Endothelial cell of umbilical vein (primary cell): Measurements from ENCODE around the gene LRRC8C. TPM values are rescaled to one million over a fixed set of nuclear protein-coding genes. Genes with fewer than 3 reads are reported as not detected.

Experiments
- BruUV-seq: library from RNA; stranded (reverse); fragments of 400-500 nt; replicated peaks from 2 replicates; lab custom pipeline; 2021; lab: Mats Ljungman, UMichigan
- CTCF ChIA-PET: fragments of 300-600, 350-600 bp; sonication (Branson Sonifier 250); formaldehyde crosslinking; loops from one replicate; lab custom pipeline; 2021; ENCODE audit warnings: antibody characterized with exemption, inconsistent platforms; lab: Charles Lee
- POLR2A ChIA-PET: fragments of 300-600, 350-600 bp; sonication (Branson Sonifier 250); formaldehyde crosslinking; loops from one replicate; lab custom pipeline; 2021; ENCODE audit warnings: antibody characterized with exemption, inconsistent platforms; lab: Charles Lee
- DNase-seq: peaks from one replicate; pipeline ENCODE4 v3.0.0-alpha.2; 2011; ENCODE audit warnings: low read depth, low spot score
- FAIRE-seq: peaks from 2 replicates; lab custom pipeline; 2011; peaks lifted over from hg19 to GRCh38; lab: Jason Lieb, UNC
- H2AFZ ChIP-seq: 2 replicates; pipeline ENCODE4 v1.6.0; 2012; ENCODE audit warnings: low read depth, low read length, control low read depth, inconsistent platforms
- H3K27ac ChIP-seq: 2 replicates; pipeline ENCODE4 v1.5.1; 2011; ENCODE audit warnings: low read depth, mild to moderate bottlenecking, control low read depth, low read length, moderate library complexity; ENCODE audit not compliant: insufficient read depth
- H3K27me3 ChIP-seq, 2 experiments: 2 replicates each; pipeline versions ENCODE4 v1.6.0 to v1.6.1; 2011; ENCODE audit warnings: low read length in 2 of 2, mixed read lengths in 1 of 2; ENCODE audit not compliant: control insufficient read depth in 2 of 2, insufficient read depth in 2 of 2
- H3K36me3 ChIP-seq, 2 experiments: 2 replicates in 1 of 2; 3 replicates in 1 of 2; pipeline ENCODE4 v1.5.1; 2011; ENCODE audit warnings: low read length in 2 of 2, mild to moderate bottlenecking in 1 of 2, moderate library complexity in 1 of 2; ENCODE audit not compliant: control insufficient read depth in 2 of 2, insufficient read depth in 2 of 2; ENCODE audit errors: extremely low read depth in 1 of 2
- H3K4me1 ChIP-seq: 3 replicates; pipeline ENCODE4 v1.5.1; 2011; ENCODE audit warnings: mild to moderate bottlenecking, low read length; ENCODE audit not compliant: control insufficient read depth, insufficient read depth; ENCODE audit errors: extremely low read depth
- H3K4me2 ChIP-seq: 2 replicates; pipeline ENCODE4 v1.6.1; 2011; ENCODE audit warnings: low read length, control low read depth, mixed read lengths; ENCODE audit not compliant: insufficient read depth
- H3K4me3 ChIP-seq, 3 experiments: fragments of 200-600 bp in 1 of 3; sonication (generic), shearing (Covaris generic) in 1 of 3; replicated peaks in 1 of 3; 2 replicates each; pipeline ENCODE4 v1.5.1; 2011 to 2016; ENCODE audit warnings: control low read depth in 3 of 3, low read length in 3 of 3, mild to moderate bottlenecking in 2 of 3, inconsistent platforms in 1 of 3, low read depth in 1 of 3, moderate library complexity in 1 of 3; ENCODE audit not compliant: insufficient read depth in 1 of 3
- H3K79me2 ChIP-seq: 2 replicates; pipeline ENCODE4 v1.6.0; 2012; ENCODE audit warnings: low read length, inconsistent platforms; ENCODE audit not compliant: control insufficient read depth, insufficient read depth
- H3K9ac ChIP-seq: replicated peaks from 2 replicates; pipeline ENCODE3; 2011; ENCODE audit warnings: low read length, control low read depth; ENCODE audit not compliant: insufficient read depth; ENCODE audit errors: extremely low read depth
- H3K9me1 ChIP-seq: replicated peaks from 3 replicates; pipeline ENCODE4 v1.6.0; 2011; ENCODE audit warnings: mild to moderate bottlenecking, low read length; ENCODE audit not compliant: control insufficient read depth, insufficient read depth; ENCODE audit errors: extremely low read depth
- H3K9me3 ChIP-seq: replicated peaks from 2 replicates; pipeline ENCODE4 v1.5.1; 2012; ENCODE audit warnings: low read length, inconsistent platforms; ENCODE audit not compliant: control insufficient read depth, insufficient read depth
- H4K20me1 ChIP-seq: replicated peaks from 2 replicates; pipeline ENCODE3; 2011; ENCODE audit warnings: mild to moderate bottlenecking, low read length; ENCODE audit not compliant: control insufficient read depth, insufficient read depth; ENCODE audit errors: extremely low read depth
- CTCF ChIP-seq, 2 donors: IDR thresholded peaks; 1 replicate in 1 of 2; 2 replicates in 1 of 2; pipeline ENCODE4 v1.5.1; 2011; ENCODE audit warnings: low read length in 2 of 2, mild to moderate bottlenecking in 2 of 2, moderate library complexity in 2 of 2, control low read depth in 1 of 2, inconsistent platforms in 1 of 2, low read depth in 1 of 2; ENCODE audit not compliant: insufficient read depth in 1 of 2; ENCODE audit errors: extremely low read depth in 1 of 2
- EZH2 ChIP-seq: IDR thresholded peaks from 2 replicates; pipeline ENCODE4 v1.6.1; 2012; ENCODE audit warnings: borderline replicate concordance, low read depth, mild to moderate bottlenecking, moderate library complexity, low read length, inconsistent platforms; ENCODE audit not compliant: severe bottlenecking
- FOS ChIP-seq: IDR thresholded peaks from 2 replicates; pipeline ENCODE4 v1.6.1; 2011; ENCODE audit warnings: mild to moderate bottlenecking, low read length, moderate library complexity, borderline replicate concordance; ENCODE audit not compliant: insufficient read depth
- GATA2 ChIP-seq: IDR thresholded peaks from 2 replicates; pipeline ENCODE4 v1.7.0; 2011; ENCODE audit warnings: low read depth, mild to moderate bottlenecking, moderate library complexity, mixed read lengths, low read length; ENCODE audit not compliant: insufficient read length, insufficient read depth
- JUN ChIP-seq: IDR thresholded peaks from 2 replicates; pipeline ENCODE4 v1.6.1; 2011; ENCODE audit warnings: borderline replicate concordance, low read depth; ENCODE audit not compliant: insufficient read length, insufficient read depth
- MAX ChIP-seq: IDR thresholded peaks from 2 replicates; pipeline ENCODE4 v1.6.1; 2011; ENCODE audit not compliant: insufficient read depth, insufficient read length
- MYC ChIP-seq: IDR thresholded peaks from one replicate; pipeline ENCODE4 v1.6.1; 2011; ENCODE audit warnings: mild to moderate bottlenecking, low read depth, low read length
- POLR2A ChIP-seq: IDR thresholded peaks from 2 replicates; pipeline ENCODE4 v1.6.1; 2012; ENCODE audit warnings: low read depth, mild to moderate bottlenecking, control low read depth, low read length
- POLR2AphosphoS5 ChIP-seq: IDR thresholded peaks from 2 replicates; pipeline ENCODE4 v1.6.1; 2012; ENCODE audit warnings: low read depth, mild to moderate bottlenecking, control low read depth, low read length, moderate library complexity; ENCODE audit not compliant: insufficient read depth
- dilution Hi-C: fragments of 300-500 bp; cut with MboI; formaldehyde crosslinking; loops from one replicate; pipeline ENCODE4 v1.15.0; 2019; ENCODE audit warnings: low sequenced_read_pairs; ENCODE audit not compliant: extremely low pct_ligation_motif_present
- intact Hi-C: fragments of 100-400 bp; cut with micrococcal nuclease; formaldehyde crosslinking; loops from one replicate; pipeline ENCODE4 v1.10.0; 2022
- polyA plus RNA-seq, 4 experiments: library from polyadenylated mRNA; depleted of rRNA in 3 of 4; stranded (reverse) in 3 of 4; unstranded in 1 of 4; fragments of >200 nt; gene quantifications; 2 replicates each; pipeline versions ENCODE4 v1.2.1 to v1.2.3, GENCODE V29; 2011 to 2012; ENCODE audit warnings: missing spikeins in 1 of 4
- total RNA-seq: library from RNA; stranded (reverse); gene quantifications from 2 replicates; pipeline ENCODE4 v1.2.3, GENCODE V29; 2021

Gene LRRC8C
- total and polyA plus RNA-seq, 2 donors (not counting 3 experiments of a cell fraction or from before 2014, with no cell fraction given), result 33.6 to 51.5 TPM

GRCh38 chr1:89666640-89667039 is 33.7 kb downstream of the LRRC8C start:
- DNase-seq, result no peak
- Histone ChIP-seq H3K4me2 (no peak overlapping the region), H3K79me2 (peaks cover 97% of the 10 kb centered on the region), H3K27ac (no peak overlapping the region), H3K9me1 (no peaks in the 10 kb centered on the region), H3K36me3 (peaks cover 0 to 3% of the 10 kb centered on the region in 2 experiments), H3K4me3 (no peak overlapping the region), H3K9me3 (no peaks in the 10 kb centered on the region), H3K4me1 (peaks cover 36% of the 10 kb centered on the region), H3K27me3 (no peaks in the 10 kb centered on the region), H2AFZ (no peak overlapping the region), H4K20me1 (peaks cover 28% of the 10 kb centered on the region), H3K9ac (no peak overlapping the region)
- ChIA-PET POLR2A (no interaction called here), CTCF (interaction anchor here (1.3 to 2.5 kb wide), 3 partner anchors 10 to 97 kb away, joined by 4 to 9 read pairs (median 5); no protein-coding TSS in a partner anchor)
- no peak for TF ChIP-seq MAX
- TF ChIP-seq GATA2, result no peak
- no peak for TF ChIP-seq FOS
- TF ChIP-seq MYC, result no peak
- dilution Hi-C loops (no loop called here), intact Hi-C loops (no loop called here)
- no TSS peak for BruUV-seq
- FAIRE-seq, result no peak

GRCh38 chr1:89667691-89668090 is 34.8 kb downstream of the LRRC8C start:
- DNase-seq (peak; percentile 77), FAIRE-seq (no peak)
- H4K20me1 ChIP-seq, result peaks cover 25% of the 10 kb centered on the region
- no peak for TF ChIP-seq CTCF (IDR thresholded peaks at IDR 0.05; ENCODE audit: extremely low read depth in 1 of 2, insufficient read depth in 1 of 2, low read depth in 1 of 2, low read length in 2 of 2)
- no peak for TF ChIP-seq EZH2
- no peak for TF ChIP-seq POLR2A
- no peak for TF ChIP-seq GATA2
- no peak for TF ChIP-seq MYC
- TF ChIP-seq FOS, result no peak
- no peak for TF ChIP-seq MAX
- no peak for TF ChIP-seq JUN
- no peak for TF ChIP-seq POLR2AphosphoS5
- peaks cover 96% of the 10 kb centered on the region for H3K79me2 ChIP-seq
- H3K4me2 ChIP-seq, result no peak overlapping the region
- BruUV-seq, result no TSS peak
- no peaks in the 10 kb centered on the region for H3K27me3 ChIP-seq
- no peak overlapping the region for H2AFZ ChIP-seq
- H3K9me1 ChIP-seq, result no peaks in the 10 kb centered on the region
- no peaks in the 10 kb centered on the region for H3K9me3 ChIP-seq
- peaks cover 45% of the 10 kb centered on the region for H3K4me1 ChIP-seq
- H3K36me3 ChIP-seq, result peaks cover 0 to 3% of the 10 kb centered on the region in 2 experiments
- H3K4me3 ChIP-seq, result no peak overlapping the region
- POLR2A ChIA-PET, result no interaction called here
- intact Hi-C loops (no loop called here), dilution Hi-C loops (no loop called here)
- no peak overlapping the region for H3K27ac ChIP-seq
- CTCF ChIA-PET, result interaction anchor here (1.0 to 2.5 kb wide), 6 partner anchors 9 to 96 kb away, joined by 3 to 9 read pairs (median 4); no protein-coding TSS in a partner anchor
- no peak overlapping the region for H3K9ac ChIP-seq
